OCI-LY7 (cell line): Measurements from ENCODE around the gene PSMD1. TPM values are rescaled to one million over a fixed set of nuclear protein-coding genes. Genes with fewer than 3 reads are reported as not detected.

ENCODE experiments used
- BruUV-seq: library from RNA; stranded (reverse); fragments of 400-500 nt; replicated peaks from 2 replicates; lab custom pipeline; 2021; lab: Mats Ljungman, UMichigan
- CTCF ChIA-PET: fragments of 300-600 bp; sonication (Branson Sonifier 250); formaldehyde crosslinking; loops from one replicate; lab custom pipeline; 2022; ENCODE audit warnings: antibody characterized with exemption; ENCODE audit not compliant: unreplicated experiment; lab: Charles Lee
- POLR2A ChIA-PET: fragments of 300-600 bp; sonication (Branson Sonifier 250); formaldehyde crosslinking; loops from one replicate; lab custom pipeline; 2022; ENCODE audit warnings: antibody characterized with exemption; lab: Charles Lee
- DNase-seq: peaks from one replicate; pipeline ENCODE4 v3.0.0-alpha.2; 2015; ENCODE audit warnings: low spot score
- H2AFZ ChIP-seq: fragments of 200-600 bp; sonication (generic), shearing (Covaris generic); 2 replicates; pipeline ENCODE4 v1.6.1; 2014; ENCODE audit warnings: mild to moderate bottlenecking, antibody characterized with exemption, low read length, moderate library complexity
- H3K27ac ChIP-seq: fragments of 200-600 bp; sonication (generic); 2 replicates; pipeline ENCODE4 v1.5.1; 2014; ENCODE audit warnings: mixed run types, low read depth, mild to moderate bottlenecking, moderate library complexity, low read length, inconsistent platforms; ENCODE audit not compliant: poor library complexity, severe bottlenecking
- H3K36me3 ChIP-seq: fragments of 200-600 bp; sonication (generic); 2 replicates; pipeline ENCODE4 v1.6.1; 2014; ENCODE audit warnings: mild to moderate bottlenecking, antibody characterized with exemption, low read length, moderate library complexity, mixed read lengths; ENCODE audit not compliant: insufficient read depth
- H3K4me1 ChIP-seq: fragments of 200-600 bp; sonication (generic); 2 replicates; pipeline ENCODE4 v1.5.1; 2014; ENCODE audit warnings: mild to moderate bottlenecking, low read length; ENCODE audit not compliant: insufficient read depth, poor library complexity, severe bottlenecking
- H3K4me2 ChIP-seq: fragments of 200-600 bp; sonication (generic); 2 replicates; pipeline ENCODE4 v1.6.1; 2014; ENCODE audit warnings: mild to moderate bottlenecking, low read length
- H3K4me3 ChIP-seq: fragments of 200-600 bp; sonication (generic); 2 replicates; pipeline ENCODE4 v1.5.1; 2014; ENCODE audit warnings: mild to moderate bottlenecking, low read depth, low read length; ENCODE audit not compliant: poor library complexity, severe bottlenecking
- H3K79me2 ChIP-seq: fragments of 200-600 bp; sonication (generic); 2 replicates; pipeline ENCODE4 v1.6.1; 2016; ENCODE audit warnings: low read depth, mild to moderate bottlenecking, low read length, moderate library complexity, mixed read lengths; ENCODE audit not compliant: insufficient read depth
- H3K9me2 ChIP-seq: fragments of 200-600 bp; sonication (generic); 2 replicates; pipeline ENCODE4 v1.6.1; 2016; ENCODE audit warnings: mild to moderate bottlenecking, low read length, mixed read lengths; ENCODE audit not compliant: insufficient read depth
- H3K9me3 ChIP-seq: fragments of 200-600 bp; sonication (generic); 2 replicates; pipeline ENCODE4 v1.6.1; 2014; ENCODE audit warnings: mild to moderate bottlenecking, mixed run types, low read length, mixed read lengths
- H4K20me1 ChIP-seq: fragments of 200-600 bp; sonication (generic); 2 replicates; pipeline ENCODE4 v1.6.1; 2014; ENCODE audit warnings: mild to moderate bottlenecking, antibody characterized with exemption, low read length, moderate library complexity, mixed read lengths; ENCODE audit not compliant: insufficient read depth
- EZH2phosphoT487 ChIP-seq: fragments of 200-600 bp; sonication (generic); IDR thresholded peaks from 2 replicates; pipeline ENCODE4 v1.6.1; 2018; ENCODE audit warnings: low read depth, borderline replicate concordance, mild to moderate bottlenecking, mixed run types, antibody characterized with exemption, low read length, moderate library complexity, mixed read lengths
- intact Hi-C: fragments of 100-400 bp; cut with micrococcal nuclease; formaldehyde crosslinking; loops from one replicate; pipeline ENCODE4 v1.10.0; 2022; ENCODE audit not compliant: unreplicated experiment
- total RNA-seq, 2 experiments: library from RNA; depleted of rRNA in 1 of 2; stranded (reverse); fragments of >200 nt in 1 of 2; shearing (Covaris generic) in 1 of 2; gene quantifications; 2 replicates each; pipeline ENCODE4 v1.2.3, GENCODE V29; 2014 to 2022
- TF ChIP-seq, protein P1 (sequence below): fragments of 200-600 bp; sonication (generic); conservative IDR thresholded peaks from 2 replicates; pipeline ENCODE4 v1.5.1; 2014; ENCODE audit warnings: mild to moderate bottlenecking, antibody characterized with exemption, low read length, moderate library complexity, mixed read lengths

Gene PSMD1
- total RNA-seq, 2 experiments from 2014 or later = 60.5 to 105 TPM

DNA sequence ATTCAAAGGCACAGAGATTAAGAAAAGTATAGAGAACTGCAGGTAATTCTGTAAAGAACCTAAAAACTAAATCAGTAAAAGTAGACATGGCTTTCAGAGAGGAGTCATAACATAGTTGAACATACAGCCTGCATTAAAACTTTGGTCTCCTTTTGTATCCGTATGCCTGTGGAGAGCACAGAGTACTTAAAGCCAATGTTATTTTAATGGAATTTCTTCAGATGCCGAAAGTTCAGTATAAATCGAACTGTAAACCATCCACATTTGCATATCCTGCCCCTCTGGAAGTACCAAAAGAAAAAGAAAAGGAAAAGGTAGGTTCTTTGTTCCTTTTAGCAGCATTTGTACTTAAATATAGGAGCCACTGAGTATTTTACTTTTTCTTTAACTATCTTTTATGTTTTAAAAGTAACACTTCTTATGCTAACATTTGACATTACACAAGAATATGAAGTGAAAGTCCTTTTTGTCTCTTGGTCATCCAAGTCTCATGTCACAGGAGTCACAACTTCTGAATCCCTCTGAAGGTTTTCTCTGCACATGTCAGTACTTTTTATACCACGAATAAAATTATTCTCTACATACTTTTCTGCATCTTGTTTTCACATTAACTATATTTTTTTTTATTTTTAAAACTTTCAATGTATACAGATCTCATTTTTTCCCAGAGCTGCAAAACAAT is 106.9 kb downstream of the PSMD1 start:
- Histone ChIP-seq H2AFZ (no peak overlapping the region), H4K20me1 (no peaks in the 10 kb centered on the region), H3K4me1 (peaks cover under 1% of the 10 kb centered on the region), H3K4me3 (no peak overlapping the region), H3K4me2 (no peak overlapping the region), H3K36me3 (peaks cover 79% of the 10 kb centered on the region), H3K9me2 (no peaks in the 10 kb centered on the region), H3K79me2 (no peaks in the 10 kb centered on the region), H3K9me3 (no peaks in the 10 kb centered on the region), H3K27ac (no peak overlapping the region)
- POLR2A ChIA-PET = interaction anchor here (0.7 kb wide), 1 partner anchor 94 kb away, joined by 3 read pairs; no protein-coding TSS in a partner anchor
- TF ChIP-seq, protein P1, sequence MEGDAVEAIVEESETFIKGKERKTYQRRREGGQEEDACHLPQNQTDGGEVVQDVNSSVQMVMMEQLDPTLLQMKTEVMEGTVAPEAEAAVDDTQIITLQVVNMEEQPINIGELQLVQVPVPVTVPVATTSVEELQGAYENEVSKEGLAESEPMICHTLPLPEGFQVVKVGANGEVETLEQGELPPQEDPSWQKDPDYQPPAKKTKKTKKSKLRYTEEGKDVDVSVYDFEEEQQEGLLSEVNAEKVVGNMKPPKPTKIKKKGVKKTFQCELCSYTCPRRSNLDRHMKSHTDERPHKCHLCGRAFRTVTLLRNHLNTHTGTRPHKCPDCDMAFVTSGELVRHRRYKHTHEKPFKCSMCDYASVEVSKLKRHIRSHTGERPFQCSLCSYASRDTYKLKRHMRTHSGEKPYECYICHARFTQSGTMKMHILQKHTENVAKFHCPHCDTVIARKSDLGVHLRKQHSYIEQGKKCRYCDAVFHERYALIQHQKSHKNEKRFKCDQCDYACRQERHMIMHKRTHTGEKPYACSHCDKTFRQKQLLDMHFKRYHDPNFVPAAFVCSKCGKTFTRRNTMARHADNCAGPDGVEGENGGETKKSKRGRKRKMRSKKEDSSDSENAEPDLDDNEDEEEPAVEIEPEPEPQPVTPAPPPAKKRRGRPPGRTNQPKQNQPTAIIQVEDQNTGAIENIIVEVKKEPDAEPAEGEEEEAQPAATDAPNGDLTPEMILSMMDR = no peak
- no peak for TF ChIP-seq EZH2phosphoT487
- CTCF ChIA-PET = no interaction called here
- intact Hi-C loops = no loop called here
- no TSS peak for BruUV-seq
- no peak for DNase-seq

DNA sequence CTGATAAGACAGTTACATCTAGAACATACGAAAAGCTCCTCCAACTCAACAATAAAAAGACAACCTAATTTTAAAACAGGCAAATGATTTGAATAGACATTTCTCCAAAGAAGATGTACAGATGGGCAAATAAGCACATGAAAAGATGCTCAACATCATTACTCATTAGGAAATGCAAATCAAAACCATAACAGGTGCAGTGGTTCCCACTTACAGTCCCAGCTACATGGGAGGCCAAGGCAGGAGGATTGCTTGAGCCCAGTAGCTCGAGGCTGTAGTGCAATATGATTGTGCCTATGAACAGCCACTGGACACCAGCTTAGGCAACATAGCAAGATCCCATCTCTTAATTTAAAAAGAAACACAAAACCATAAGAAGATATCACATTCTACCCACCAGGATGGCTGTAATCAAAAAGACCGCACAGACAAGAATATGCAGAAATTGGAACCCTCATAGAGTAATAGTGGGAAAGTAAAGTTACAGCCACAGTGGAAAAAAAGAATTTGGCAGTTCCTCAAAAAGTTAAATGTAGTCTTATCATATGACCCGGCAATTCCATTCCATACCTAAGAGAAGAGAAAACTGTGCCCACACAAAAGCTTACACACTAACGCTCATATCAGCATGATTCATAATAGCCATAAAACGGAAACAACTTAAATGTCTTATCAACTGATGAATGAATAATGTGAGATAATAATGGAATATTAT is 111.2 kb downstream of the PSMD1 start:
- ChIA-PET POLR2A (interaction anchor here (0.5 to 1.5 kb wide), 5 partner anchors 38 to 519 kb away, joined by 3 to 5 read pairs (median 3); no protein-coding TSS in a partner anchor), CTCF (no interaction called here)
- Histone ChIP-seq H2AFZ (no peak overlapping the region), H3K36me3 (peaks cover 93% of the 10 kb centered on the region), H3K4me2 (no peak overlapping the region), H3K9me2 (no peaks in the 10 kb centered on the region), H3K27ac (no peak overlapping the region), H4K20me1 (no peaks in the 10 kb centered on the region), H3K9me3 (no peaks in the 10 kb centered on the region), H3K4me1 (peaks cover 5% of the 10 kb centered on the region), H3K79me2 (no peaks in the 10 kb centered on the region), H3K4me3 (no peak overlapping the region)
- intact Hi-C loops = no loop called here
- no TSS peak for BruUV-seq
- DNase-seq = no peak
- TF ChIP-seq, protein P1 = no peak
- no peak for TF ChIP-seq EZH2phosphoT487
